Measurements from ENCODE around the gene PRR36.
A peak's percentile ranks its signal among the peaks of the same experiment; 100 is the strongest.

The PRR36 gene

DNA sequence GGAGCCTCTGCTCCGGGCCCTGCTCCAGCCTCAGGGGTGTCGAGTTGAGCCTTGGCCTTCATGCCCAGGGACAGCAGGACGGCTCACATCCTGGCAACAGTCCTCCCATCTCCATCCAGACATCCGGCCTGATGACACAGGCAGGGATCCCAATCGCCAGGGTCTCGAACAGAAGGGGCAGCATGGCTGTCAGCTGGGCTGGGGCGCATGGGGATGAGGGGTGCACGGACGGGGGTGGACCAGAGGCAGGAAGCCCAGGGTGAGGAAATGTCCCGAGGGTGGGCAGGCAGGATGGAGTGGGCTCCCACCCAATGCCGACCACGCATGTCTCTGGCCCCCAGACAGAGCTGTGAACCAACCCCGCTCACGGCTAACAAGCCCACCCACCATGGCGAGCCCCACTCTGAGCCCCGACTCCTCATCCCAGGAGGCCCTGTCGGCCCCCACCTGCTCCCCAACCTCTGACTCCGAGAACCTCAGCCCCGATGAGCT, 28.0 kb downstream of the PRR36 start:
- DNase-seq (ENCODE audit: low read depth in 2 of 2) = no peak

DNA sequence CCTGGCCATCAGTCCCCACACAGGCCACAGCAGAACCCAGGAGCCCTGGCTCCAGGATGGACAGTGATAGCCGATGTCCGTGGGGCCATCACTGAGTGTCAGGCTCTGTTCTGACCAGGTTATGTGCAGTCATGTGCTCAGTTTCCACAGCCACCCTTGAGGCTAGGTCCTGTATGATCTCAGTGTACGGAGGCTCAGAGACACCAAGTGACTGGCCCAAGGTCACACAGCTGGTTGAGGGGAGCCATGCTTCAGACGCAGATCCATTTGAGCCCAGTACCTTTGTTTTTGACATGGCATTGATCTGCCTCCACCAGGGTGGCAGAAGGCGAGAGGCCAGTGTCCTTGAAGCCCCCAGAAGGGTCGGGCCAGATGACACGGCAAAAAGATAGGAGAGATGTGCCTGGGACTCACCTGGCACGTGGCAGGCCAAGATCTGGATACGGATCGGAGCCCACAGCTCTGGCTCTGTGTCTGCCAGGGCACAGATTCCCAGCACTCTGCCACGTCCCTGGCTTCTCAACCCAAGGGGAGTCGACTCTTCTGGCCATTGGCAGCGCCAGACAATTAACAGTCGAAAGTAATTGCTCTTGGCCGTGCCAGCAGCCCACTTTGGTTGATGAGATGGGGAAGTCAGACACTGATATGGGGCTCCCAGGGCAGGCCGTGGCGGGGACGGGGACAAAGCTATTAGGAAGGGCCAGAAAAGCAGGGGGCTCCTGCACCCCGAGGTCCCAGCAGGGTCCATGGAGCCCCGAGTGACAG, 28.6 kb downstream of the PRR36 start:
- DNase-seq (ENCODE audit: low read depth in 2 of 2) = no peak

GRCh38 chr19:7844951-7845350, 29.2 kb downstream of the PRR36 start:
- DNase-seq (ENCODE audit: low read depth in 2 of 2) = no peak

DNA sequence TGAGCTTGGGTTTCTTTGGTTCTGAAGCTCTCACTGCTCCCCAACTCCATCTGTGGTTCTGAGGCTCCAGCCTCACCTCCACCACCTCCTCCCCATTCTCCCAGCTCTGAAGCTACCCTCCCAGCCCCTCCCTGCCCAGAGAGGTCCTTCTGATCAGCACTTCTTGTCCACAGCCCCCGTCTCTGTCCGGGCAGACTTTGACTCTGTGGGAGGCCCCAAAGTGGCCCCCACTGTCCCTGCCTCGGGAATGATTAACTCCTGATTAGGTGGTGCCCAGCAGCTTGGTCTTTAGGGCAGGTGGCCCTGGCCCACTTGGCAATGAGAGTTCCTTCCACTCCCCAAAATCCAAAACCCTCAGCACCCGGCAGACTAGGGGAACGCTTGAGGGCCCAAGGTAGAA, 29.8 kb downstream of the PRR36 start:
- DNase-seq (ENCODE audit: low read depth in 2 of 2) = no peak

GRCh38 chr19:7843521-7843920, 30.7 kb downstream of the PRR36 start:
- DNase-seq (ENCODE audit: low read depth in 2 of 2) = no peak

DNA sequence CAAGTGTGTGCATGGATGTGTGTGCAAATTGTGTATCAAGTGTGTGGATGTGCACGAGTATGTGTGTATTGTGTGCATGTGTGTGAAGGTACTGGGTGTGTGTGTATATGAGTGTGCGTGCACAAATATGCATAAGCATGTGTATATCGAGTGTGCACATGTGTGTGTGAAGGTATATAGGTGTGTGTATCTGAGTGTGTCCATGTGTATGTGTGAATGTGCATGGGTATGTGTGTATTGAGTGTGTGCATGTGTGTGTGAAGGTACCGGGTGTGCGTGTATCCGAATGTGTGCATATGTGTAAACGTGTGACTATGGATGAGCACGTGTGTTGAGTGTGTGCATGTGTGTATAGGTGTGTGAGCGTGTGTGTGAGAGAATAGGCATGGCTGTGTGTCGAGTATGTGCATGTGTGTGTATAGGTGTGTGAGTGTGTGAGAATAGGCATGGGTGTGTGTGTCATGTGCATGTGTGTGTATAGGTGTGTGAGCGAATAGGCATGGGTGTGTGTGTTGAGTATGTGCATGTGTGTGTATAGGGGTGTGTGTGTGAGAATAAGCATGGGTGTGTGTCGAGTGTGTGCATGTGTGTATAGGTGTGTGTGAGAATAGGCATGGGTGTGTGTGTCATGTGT, 31.4 kb downstream of the PRR36 start:
- DNase-seq (ENCODE audit: low read depth in 2 of 2) = no peak

DNA sequence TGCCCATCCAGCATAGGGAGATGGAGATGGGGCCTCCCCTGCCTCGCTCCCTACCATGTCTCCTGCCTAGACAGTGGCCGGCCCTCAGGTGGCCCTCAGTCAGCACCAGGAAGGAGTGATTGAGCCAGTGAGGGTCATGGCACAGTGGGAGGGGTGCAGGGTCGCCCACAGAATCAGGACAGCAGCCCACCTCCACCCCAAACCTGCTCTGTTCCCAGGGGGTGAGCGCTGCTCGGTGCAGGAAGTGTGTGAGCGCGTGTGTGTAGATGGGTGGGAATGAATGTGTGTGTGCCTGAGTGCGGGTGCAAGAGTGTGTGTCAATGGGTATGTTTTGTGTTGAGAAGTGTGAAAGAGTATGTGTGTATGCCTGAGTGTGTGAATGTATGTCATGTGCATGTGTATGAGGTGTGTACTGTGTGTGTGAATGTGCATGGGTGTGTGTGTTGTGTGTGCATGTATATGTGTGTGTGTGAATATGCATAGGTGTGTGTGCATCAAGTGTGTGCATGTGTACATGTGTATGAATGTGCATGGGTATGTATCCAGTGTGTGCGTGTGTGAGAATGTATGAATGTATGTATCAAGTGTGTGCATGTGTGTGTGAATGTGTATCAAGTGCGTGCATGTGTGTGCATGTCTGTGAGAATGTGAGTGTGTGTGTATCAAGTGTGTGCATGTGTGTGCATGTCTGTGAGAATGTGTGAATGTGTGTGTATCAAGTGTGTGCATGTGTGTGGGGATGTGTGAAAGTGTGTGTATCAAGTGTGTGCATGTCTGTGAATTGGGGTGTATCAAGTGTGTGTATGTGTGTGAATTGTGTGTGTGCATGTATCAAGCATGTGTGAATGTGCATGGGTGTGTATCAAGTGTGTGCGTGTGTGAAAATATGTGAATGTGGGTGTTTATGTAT, 32.2 kb downstream of the PRR36 start:
- DNase-seq (ENCODE audit: low read depth in 2 of 2) = no peak

GRCh38 chr19:7840629-7841028, 33.6 kb downstream of the PRR36 start:
- no peak for DNase-seq (ENCODE audit: low read depth in 2 of 2)

GRCh38 chr19:7839476-7839875, 34.7 kb downstream of the PRR36 start:
- no peak for DNase-seq (ENCODE audit: low read depth in 2 of 2)

GRCh38 chr19:7833225-7834099, 40.7 kb downstream of the PRR36 start:
- DNase-seq (ENCODE audit: low read depth in 2 of 2) = no peak

GRCh38 chr19:7832781-7833180, 41.4 kb downstream of the PRR36 start:
- DNase-seq (ENCODE audit: low read depth in 2 of 2) = no peak

DNA sequence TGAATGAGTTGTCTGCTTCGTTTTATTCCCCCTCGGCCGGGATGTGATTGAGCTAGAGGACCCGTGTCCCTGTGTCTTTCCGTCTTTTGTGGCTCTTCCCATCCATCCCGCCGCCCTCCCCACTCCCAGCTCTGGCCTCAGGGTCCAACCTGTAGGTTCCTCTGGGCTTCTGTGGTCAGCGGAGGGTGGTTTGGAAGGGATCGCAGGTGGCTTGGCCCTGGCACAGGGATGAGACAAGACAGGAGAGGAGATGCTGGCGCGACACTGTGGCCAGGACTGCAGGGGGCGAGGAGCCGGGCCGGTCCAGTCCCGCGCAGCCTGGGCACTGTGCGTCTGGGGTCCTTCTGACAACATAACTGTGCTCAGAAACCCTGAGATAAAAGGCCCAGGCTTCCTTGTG, 42.2 kb downstream of the PRR36 start:
- no peak for DNase-seq (ENCODE audit: low read depth in 2 of 2)

GRCh38 chr19:7831452-7831851, 42.7 kb downstream of the PRR36 start:
- DNase-seq (ENCODE audit: low read depth in 2 of 2) = no peak

- DNase-seq (ENCODE audit: low read depth in 2 of 2) = no peak
These were observed 43.4 kb downstream of the PRR36 start for GRCh38 chr19:7830823-7831222.

- no peak for DNase-seq (ENCODE audit: low read depth in 2 of 2)
These were observed 43.9 kb downstream of the PRR36 start for GRCh38 chr19:7830272-7830771.

DNA sequence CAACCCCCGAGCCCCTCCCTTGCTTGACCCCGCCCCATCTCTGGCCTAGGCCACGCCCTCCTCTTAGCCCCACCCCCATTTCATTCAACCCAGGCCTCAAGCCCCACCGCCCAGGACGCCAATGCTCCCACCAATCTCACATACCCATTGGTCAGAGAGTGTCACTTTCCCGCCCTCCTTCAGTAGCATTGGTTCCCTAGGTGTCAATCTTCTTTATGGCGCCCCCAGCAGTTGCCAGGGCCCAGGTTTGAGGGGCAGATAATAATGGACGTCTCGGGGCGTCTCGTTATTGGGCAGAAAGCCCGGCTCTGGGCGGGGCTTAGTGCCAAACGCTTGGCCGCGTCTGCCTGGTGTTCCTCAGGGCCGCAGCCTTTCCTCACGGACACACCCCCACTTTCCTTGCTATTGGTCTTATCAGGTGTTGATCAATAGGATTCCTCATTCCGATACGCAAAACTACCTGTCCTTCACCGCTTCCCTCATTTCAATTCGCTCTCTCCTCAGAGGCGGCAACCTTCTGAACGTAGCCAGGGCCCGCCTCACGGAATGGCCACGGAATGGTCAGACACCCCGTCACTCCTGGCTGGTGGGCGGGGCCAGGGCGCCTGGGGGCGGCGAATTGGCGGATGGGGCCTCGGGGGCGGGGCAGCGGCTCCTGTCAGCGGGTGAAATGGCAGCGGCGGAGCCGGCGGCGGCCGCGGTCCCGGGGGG, 44.5 kb downstream of the PRR36 start, which contains the start of gene EVI5L:
EVI5L (plus strand) TSS at position 658 of the 711 bp plus-strand sequence. CDS start 16,325 bp downstream, outside the sequence.
- DNase-seq (ENCODE audit: low read depth in 2 of 2) = peak; percentile 99

GRCh38 chr19:7829166-7829520, 45.0 kb downstream of the PRR36 start:
- DNase-seq (ENCODE audit: low read depth in 2 of 2) = no peak

DNA sequence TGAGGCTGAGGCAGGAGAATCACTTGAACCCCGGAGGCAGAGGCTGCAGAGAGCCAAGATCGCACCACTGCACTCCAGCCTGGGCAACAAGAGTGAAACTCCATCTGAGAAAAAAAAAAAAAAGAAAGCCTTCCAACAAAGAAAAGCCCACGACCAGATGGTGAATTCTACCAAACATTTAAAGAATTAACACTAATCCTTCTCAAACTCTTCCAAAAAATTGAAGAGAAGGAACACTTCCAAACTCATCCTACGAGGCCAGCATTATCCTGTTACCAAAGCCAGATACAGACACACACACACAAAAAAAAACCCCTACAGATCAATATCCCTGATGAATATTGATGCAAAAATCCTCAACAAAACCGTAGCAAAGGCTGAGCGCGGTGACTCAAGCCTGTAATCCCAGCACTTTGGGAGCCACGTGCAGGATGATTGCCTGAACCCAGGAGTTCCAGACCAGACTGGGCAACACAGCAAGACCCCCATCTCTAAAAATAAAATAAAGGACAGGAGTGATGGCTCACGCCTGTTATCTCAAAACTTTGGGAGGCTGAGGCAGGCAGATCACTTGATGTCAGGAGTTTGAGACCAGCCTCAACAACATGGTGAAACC, 50.4 kb downstream of the PRR36 start:
- DNase-seq (ENCODE audit: low read depth in 2 of 2) = no peak

DNA sequence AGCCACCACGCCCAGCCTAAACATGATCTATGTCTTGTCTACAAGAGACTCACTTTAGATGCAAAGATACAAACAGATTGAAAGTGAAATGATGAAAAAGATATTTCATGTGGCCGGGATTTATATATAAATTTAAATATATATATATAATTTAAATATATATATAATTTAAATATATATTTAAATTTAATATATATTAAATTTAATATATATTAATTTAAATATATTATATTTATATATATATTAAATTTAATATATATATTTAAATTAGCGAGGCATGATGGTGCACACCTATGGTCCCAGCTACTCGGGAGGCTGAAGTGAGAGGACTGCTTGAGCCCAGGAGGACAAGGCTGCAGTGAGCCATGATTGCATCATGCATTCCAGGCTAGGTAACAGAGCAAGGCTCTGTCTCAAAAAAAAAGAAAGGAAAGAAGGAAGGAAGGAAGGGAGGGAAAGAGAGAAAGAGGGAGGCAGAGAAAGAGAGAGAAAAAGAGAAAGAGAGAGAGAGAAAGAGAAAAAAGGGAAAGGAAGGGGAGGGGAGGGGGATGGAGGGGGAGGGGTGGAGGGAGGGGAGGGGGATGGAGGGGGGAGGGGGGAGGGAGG, 51.2 kb downstream of the PRR36 start:
- DNase-seq (ENCODE audit: low read depth in 2 of 2) = no peak

DNA sequence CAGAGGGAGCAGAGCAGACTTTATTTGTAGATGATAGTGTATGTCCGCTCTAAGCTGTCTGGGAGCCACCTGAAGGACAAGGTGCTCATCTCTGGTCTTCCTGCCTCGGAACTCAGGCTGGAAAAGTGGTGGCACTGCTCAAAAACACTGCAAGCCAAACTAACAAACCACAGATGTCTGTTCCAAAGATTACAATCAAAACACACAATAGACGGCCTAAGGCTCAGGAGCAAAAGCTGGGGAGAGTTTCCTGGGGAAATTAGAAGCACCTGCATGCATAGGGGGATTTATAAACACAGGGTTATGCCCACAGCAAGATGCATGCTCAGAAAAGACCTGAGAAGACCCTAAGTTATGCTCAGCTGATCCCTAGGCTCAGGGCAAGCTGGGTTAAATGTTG, 53.6 kb downstream of the PRR36 start:
- no peak for DNase-seq (ENCODE audit: low read depth in 2 of 2)
